GM06990 (cell line): ENCODE measurements around the gene RARA.

ENCODE experiments used
- DNase-seq: peaks from one replicate; pipeline ENCODE4 v3.0.0-alpha.2; 2011; ENCODE audit not compliant: insufficient read length; ENCODE audit errors: extremely low read depth
- H3K27me3 ChIP-seq: replicated peaks from 2 replicates; pipeline ENCODE4 v1.6.0; 2011; ENCODE audit warnings: low read length; ENCODE audit not compliant: control insufficient read depth, insufficient read depth
- H3K36me3 ChIP-seq: 2 replicates; pipeline ENCODE4 v1.5.1; 2011; ENCODE audit warnings: low read length; ENCODE audit not compliant: control insufficient read depth, insufficient read depth
- H3K4me3 ChIP-seq: replicated peaks from 2 replicates; pipeline ENCODE4 v1.5.1; 2011; ENCODE audit warnings: low read depth, mild to moderate bottlenecking, control low read depth, low read length
- CTCF ChIP-seq: IDR thresholded peaks from 2 replicates; pipeline ENCODE4 v1.5.1; 2011; ENCODE audit warnings: low read length, control low read depth, mild to moderate bottlenecking, inconsistent platforms; ENCODE audit not compliant: insufficient read depth, poor library complexity, severe bottlenecking

The RARA gene

GRCh38 chr17:40356990-40357881, 48.3 kb downstream of the RARA start:
- Histone ChIP-seq H3K4me3 (no peak overlapping the region), H3K36me3 (peaks cover 20% of the 10 kb centered on the region), H3K27me3 (no peaks in the 10 kb centered on the region; the same call in 1 of the 2 replicates)
- no peak for DNase-seq
- no peak for TF ChIP-seq CTCF

DNA sequence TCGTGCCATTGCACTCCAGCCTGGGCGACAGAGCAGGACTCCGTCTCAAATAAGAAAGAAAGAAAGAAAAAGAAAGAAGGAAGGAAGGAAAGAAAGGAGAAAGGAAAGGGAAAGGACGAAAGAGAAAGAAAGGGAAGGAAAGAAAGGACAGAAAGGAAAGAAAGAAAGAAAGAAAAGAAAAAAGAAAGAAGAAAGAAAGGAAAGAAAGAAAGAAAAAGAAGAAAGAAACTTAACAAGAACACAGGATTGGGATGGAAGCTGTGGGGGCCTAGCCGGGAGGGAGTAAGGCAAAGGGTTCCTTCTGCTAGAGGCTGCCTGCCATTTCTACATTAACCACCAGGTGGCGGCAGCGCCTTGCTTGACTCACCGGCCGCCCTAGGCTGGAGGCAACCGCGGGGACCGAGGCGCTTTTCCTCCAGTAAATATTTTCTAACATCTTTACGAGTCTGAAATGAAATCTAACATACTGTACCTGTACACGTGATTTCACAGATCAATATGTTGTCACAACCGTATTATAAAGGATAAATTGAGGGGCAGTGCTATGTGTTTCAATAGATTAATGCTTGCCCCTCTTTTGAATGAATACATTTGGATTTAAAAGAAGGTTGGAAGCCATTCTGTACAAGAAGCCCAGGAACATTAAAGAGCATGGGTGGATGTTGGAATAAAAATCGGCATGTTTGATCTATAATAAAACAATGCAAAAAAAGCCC, 49.5 kb downstream of the RARA start:
- TF ChIP-seq CTCF: peak; percentile 94
- no peak for DNase-seq
- Histone ChIP-seq H3K36me3 (peaks cover 15% of the 10 kb centered on the region), H3K27me3 (no peaks in the 10 kb centered on the region; the same call in 1 of the 2 replicates), H3K4me3 (no peak overlapping the region)

- H3K27me3 ChIP-seq: no peaks in the 10 kb centered on the region; the same call in 1 of the 2 replicates
- DNase-seq: no peak
- peaks cover 10% of the 10 kb centered on the region for H3K36me3 ChIP-seq
- H3K4me3 ChIP-seq: no peak overlapping the region
- no peak for TF ChIP-seq CTCF
Observed at GRCh38 chr17:40360091-40360490, 51.1 kb downstream of the RARA start.

DNA sequence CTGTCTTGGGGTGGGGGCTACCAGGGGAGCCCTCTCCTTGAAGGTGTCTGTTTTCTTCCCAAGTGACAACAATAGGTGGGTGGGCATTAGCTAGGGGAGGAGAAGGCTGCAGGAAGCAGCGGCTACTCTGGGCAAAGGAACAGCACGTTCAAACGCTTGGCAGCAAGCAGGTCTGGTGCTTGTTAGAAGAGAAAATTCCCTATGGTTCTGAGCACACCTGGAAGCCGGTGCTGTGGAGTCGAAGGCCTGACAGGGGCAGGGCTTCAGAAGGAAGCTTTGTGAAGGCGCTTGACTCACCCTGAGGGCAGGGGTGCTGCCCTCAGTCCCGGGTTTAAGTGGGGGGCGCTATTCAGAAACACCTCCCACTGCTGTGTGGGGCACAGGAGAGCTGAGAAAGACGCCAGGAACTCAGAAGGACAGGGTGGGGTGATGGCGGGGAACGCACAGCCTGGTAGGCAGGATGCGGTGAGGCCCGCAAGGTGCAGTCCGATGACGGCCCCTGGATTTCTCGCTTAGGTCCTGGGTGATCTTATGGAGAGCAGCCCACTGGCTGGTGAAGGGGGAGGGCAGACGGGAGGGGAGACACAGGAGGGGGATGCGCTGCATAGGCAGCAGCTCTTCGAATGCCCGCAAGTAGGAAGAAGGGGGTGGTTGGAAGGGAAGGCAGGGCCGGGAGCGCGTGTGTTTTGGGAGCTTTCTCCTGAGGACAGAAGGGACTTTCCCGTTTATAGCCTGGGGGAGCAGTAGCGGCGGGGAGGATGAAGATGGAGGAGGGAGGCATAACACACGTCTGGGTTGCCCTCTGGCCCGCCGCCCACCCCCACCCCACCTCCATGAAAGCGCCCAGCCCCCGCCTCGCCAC, 52.3 kb downstream of the RARA start:
- H3K27me3 ChIP-seq: no peaks in the 10 kb centered on the region; the same call in 1 of the 2 replicates

More for the DNA sequence above, 52.3 kb downstream of the RARA start:
- no peaks in the 10 kb centered on the region for H3K36me3 ChIP-seq
- DNase-seq: no peak
- TF ChIP-seq CTCF: no peak
- no peak overlapping the region for H3K4me3 ChIP-seq
